Esophagus squamous epithelium (tissue), 4 donors: ENCODE results near the gene JUND.

ENCODE experiments used
- CTCF ChIP-seq, 6 experiments: fragments of 450-650 bp in 4 of 6; fragments of 200-600 bp in 2 of 6; sonication (generic) in 2 of 6; IDR thresholded peaks; one replicate each; pipeline ENCODE4 v1.5.1; 2016 to 2019; ENCODE audit warnings: antibody characterized with exemption in 6 of 6, mild to moderate bottlenecking in 4 of 6, moderate library complexity in 4 of 6
- POLR2A ChIP-seq, 4 donors: fragments of 450-650 bp; IDR thresholded peaks; one replicate each; pipeline ENCODE4 v1.6.1; 2017; ENCODE audit warnings: antibody characterized with exemption in 4 of 4, mild to moderate bottlenecking in 4 of 4, moderate library complexity in 3 of 4

GRCh38 chr19:18274219-18274780, 7.1 kb downstream of the JUND start, which contains the start of gene IQCN:
- TF ChIP-seq POLR2A (IDR thresholded peaks at IDR 0.05) (no peak), CTCF (IDR thresholded peaks at IDR 0.05) (no peak)
